ENCODE data around the gene PLCB2. TPM values are rescaled to one million over a fixed set of nuclear protein-coding genes. Genes with fewer than 3 reads are reported as not detected.

PLCB2 gene
- total RNA-seq, 2 experiments from 2014 or later, result 40.8 to 43.6 TPM

DNA sequence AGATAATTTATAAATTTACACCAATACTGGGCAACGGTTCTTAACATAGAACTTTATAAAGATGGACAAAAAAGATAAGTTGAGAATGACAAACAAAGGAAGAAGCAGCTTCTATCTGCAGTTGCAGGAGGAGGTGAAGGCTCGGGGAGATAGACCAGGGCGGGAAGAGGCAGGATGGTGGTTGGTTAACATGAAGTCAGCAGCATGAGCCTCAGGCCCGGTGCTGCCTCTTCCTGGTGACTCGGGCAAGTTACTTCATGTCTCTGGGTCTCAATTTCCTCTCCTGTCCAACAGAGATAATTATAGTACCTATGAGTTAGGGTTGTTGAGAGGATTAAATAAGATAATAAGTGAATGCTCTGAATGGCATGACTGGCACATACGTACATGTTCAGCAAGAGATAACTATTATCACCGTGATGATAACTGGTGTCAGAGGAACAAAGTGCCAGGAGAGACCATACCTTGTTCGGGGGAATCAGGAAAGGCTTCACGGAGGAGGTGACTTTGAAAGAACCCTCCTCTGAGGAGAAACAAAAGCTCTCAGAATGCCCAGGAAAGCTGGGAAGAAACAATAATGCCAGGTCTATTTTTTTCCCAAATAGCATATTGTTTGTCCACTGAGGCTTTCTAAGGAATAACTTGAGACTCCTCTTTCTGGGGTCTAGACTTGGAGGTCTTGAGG is 64.5 kb downstream of the PLCB2 start:
- Mint-ChIP-seq H3K27me3 (peaks cover 18% of the 10 kb centered on the region), H3K4me1 (peaks cover 5% of the 10 kb centered on the region), H3K36me3 (no peaks in the 10 kb centered on the region), H3K4me3 (no peak overlapping the region), H3K9me3 (no peaks in the 10 kb centered on the region), H3K27ac (no peak overlapping the region)
- DNase-seq, result no peak

DNA sequence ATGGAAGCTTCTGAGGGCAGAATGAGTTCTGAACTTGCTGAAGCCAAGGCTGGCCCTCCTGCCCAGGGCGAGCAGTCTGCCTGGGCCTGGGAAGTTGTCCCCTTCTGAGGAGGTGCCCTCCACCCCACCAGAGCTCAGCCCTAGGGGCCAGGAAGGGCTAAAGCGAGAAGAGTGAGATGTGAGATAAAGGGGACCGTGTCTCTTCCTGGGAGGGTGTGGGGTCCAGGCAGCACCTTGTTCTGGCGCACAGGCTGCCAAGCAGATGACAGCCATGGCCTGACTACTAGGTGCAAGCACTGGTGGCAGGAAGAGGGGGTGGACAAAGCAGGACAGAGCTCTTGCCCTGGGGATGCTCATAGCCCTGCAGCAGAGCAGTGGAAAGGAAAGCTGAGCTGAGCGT is 65.1 kb downstream of the PLCB2 start:
- Mint-ChIP-seq H3K27ac (no peak overlapping the region), H3K36me3 (no peaks in the 10 kb centered on the region), H3K4me3 (no peak overlapping the region), H3K27me3 (peaks cover 25% of the 10 kb centered on the region), H3K4me1 (peaks cover 5% of the 10 kb centered on the region), H3K9me3 (no peaks in the 10 kb centered on the region)
- no peak for DNase-seq

DNA sequence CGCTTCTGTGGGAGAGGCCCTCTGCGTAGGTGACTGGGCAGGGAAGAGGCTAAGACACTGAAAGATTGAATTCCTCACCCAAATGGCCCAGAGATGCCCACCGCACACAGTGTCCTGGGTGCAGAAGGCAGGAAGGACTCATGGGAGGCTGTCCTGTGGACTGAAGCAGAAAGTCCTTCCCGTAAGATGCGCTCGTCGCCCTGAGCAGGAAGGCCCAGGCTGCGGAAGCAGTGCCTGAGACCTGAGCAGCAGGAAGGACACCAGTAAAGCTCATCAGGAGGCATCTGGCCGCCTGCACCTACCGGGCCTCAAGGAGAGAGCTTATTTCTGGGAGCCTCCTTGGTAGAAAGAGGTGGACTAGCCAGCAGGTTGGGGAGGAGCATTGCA is 65.5 kb downstream of the PLCB2 start:
- Mint-ChIP-seq H3K4me3 (no peak overlapping the region), H3K36me3 (no peaks in the 10 kb centered on the region), H3K27me3 (peaks cover 27% of the 10 kb centered on the region), H3K9me3 (no peaks in the 10 kb centered on the region), H3K27ac (no peak overlapping the region), H3K4me1 (peaks cover 5% of the 10 kb centered on the region)
- no peak for DNase-seq

- H3K27ac Mint-ChIP-seq, result no peak overlapping the region
- H3K36me3 Mint-ChIP-seq, result no peaks in the 10 kb centered on the region
- no peak for DNase-seq
- H3K4me3 Mint-ChIP-seq, result no peak overlapping the region
- peaks cover 5% of the 10 kb centered on the region for H3K4me1 Mint-ChIP-seq
- no peaks in the 10 kb centered on the region for H3K9me3 Mint-ChIP-seq
- H3K27me3 Mint-ChIP-seq, result peaks cover 31% of the 10 kb centered on the region
Observed at GRCh38 chr15:40241269-40242212, 66.2 kb downstream of the PLCB2 start.

DNA sequence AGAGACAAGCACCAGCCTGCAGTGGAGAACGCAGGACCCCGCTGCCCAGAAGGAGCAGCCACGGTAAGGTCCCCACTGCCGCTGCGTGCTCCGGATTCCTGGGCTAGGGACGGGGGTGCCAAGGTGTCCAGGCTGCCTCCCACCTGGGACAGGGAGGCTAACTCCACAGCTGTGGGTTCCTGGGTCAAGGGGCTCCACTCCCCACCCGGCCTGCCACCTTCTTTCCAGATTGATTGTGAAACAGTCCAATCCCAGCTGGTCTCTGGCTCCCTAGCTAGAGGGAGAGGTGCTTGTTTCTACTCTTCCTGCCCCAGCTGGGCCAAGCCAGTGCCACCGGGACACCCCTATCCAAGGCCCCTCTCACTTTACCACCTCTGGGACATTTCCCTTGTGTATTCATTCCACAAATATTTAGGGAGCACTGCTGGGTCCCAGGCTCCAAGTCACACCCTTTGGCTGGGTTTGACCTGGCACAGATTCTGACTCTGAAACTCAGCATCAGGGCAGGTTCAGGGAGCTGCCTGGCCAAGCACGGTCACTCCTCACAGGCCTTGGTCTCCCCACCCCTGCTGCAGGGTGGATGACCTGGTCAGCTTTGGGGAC is 67.0 kb downstream of the PLCB2 start:
- H3K36me3 Mint-ChIP-seq, result no peaks in the 10 kb centered on the region

DNA sequence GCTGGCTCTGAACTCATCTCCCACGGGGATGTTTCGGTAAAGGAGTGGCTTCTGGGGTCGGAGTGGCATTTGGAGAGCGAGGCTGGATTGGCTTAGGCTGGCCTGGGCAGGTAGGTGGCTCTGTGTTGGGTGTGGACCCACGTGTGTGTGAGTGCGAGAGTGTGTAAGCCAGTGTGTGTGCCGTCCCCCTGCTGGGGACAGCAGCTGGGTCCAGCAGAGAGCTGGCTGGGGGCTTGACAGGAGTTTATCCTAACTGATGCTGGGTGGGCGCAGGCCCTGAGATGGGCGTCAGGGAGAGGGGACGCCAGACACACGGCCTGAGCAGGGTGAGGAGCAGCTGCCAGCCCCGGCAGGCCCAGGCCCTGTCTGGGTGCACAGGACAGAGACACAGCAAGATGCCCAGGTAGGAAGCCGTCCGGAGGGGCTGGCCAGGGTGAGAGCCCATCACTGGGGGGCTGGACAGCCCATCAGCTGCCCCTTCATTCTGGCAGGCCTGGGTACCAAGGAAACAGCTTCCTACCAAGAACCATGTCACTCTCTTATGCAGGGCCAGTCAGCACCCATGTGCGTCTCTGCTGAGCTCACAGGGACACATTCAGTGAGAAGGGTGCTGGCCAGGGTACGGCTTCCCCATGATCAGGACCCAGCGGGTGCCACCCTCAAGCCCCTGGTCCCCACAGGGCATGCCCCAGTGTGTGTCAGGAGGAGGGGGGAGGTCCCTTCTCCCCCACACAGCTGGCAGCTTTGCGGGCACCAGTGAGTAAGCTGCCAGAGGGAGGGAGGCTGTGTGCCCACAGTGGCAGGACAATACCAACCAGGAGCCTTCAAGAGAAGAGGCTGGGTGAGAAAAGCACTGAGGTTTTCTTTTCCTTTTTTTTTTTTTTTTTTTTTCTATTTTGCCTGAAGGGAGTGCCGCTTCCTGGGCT is 67.8 kb downstream of the PLCB2 start:
- no peak for DNase-seq
- H3K27ac Mint-ChIP-seq, result no peak overlapping the region
- no peaks in the 10 kb centered on the region for H3K9me3 Mint-ChIP-seq
- peaks cover 31% of the 10 kb centered on the region for H3K27me3 Mint-ChIP-seq
- no peak overlapping the region for H3K4me3 Mint-ChIP-seq
- H3K36me3 Mint-ChIP-seq, result no peaks in the 10 kb centered on the region
- peaks cover 5% of the 10 kb centered on the region for H3K4me1 Mint-ChIP-seq

More for the DNA sequence above, 67.0 kb downstream of the PLCB2 start:
- Mint-ChIP-seq H3K9me3 (no peaks in the 10 kb centered on the region), H3K27me3 (peaks cover 31% of the 10 kb centered on the region), H3K4me3 (no peak overlapping the region), H3K4me1 (peaks cover 5% of the 10 kb centered on the region), H3K27ac (no peak overlapping the region)
- DNase-seq, result no peak

DNA sequence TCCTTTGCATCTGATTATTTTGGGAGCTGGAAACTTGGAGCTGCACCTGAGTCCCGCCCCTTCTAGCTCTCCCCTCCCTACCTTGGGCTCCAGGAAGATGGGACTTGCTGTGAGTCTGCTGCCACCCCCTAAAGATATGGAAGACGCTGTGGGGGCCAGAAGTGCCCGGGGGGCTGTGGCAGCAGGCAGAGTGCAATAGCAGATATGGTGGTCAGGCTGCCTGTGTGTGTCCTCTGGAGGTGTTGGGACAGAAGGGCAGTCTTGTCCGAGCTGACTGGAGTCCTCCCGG is 68.4 kb downstream of the PLCB2 start:
- peaks cover 5% of the 10 kb centered on the region for H3K4me1 Mint-ChIP-seq
- H3K27ac Mint-ChIP-seq, result no peak overlapping the region
- H3K27me3 Mint-ChIP-seq, result peaks cover 31% of the 10 kb centered on the region
- DNase-seq, result no peak
- H3K4me3 Mint-ChIP-seq, result no peak overlapping the region
- H3K36me3 Mint-ChIP-seq, result no peaks in the 10 kb centered on the region
- no peaks in the 10 kb centered on the region for H3K9me3 Mint-ChIP-seq

GRCh38 chr15:40238532-40239403 is 69.0 kb downstream of the PLCB2 start, which contains the start of gene PAK6:
TSS of gene PAK6 (plus strand) at chr15:40239063. CDS start at chr15:40264786, 25,723 bp downstream.
- Mint-ChIP-seq H3K27ac (no peak within 1 kb of the TSS), H3K4me3 (no peak within 1 kb of the TSS), H3K4me1 (peaks cover 5% of the 10 kb centered on the region), H3K36me3 (no peaks in the 10 kb centered on the region), H3K9me3 (no peaks in the 10 kb centered on the region), H3K27me3 (peaks cover 31% of the 10 kb centered on the region)
- peak; percentile 54 for DNase-seq

Other genes starting within 250 kb of the PLCB2 start
- 1 to 10 TPM; 5.1 to 5.4 TPM for gene BMF, start 199.1 kb downstream of the PLCB2 start, total RNA-seq
- 10 to 100 TPM; 62.3 to 70.6 TPM for gene BUB1B, start 146.9 kb downstream of the PLCB2 start, total RNA-seq
- under 1 TPM; 0.18 to 0.35 TPM for gene PAK6, start 68.9 kb downstream of the PLCB2 start, total RNA-seq
- gene ANKRD63, start 24.9 kb downstream of the PLCB2 start, total RNA-seq, result not detected
- 10 to 100 TPM; 13.5 to 15.5 TPM for gene INAFM2, start 15.8 kb upstream of the PLCB2 start, total RNA-seq
- under 1 TPM; 0.24 to 0.62 TPM for gene CCDC9B, start 33.0 kb upstream of the PLCB2 start, total RNA-seq
- not detected for gene PHGR1, start 43.1 kb upstream of the PLCB2 start, total RNA-seq
- gene DISP2, start 50.3 kb upstream of the PLCB2 start, total RNA-seq, result under 1 TPM; 0.08 to 0.14 TPM
- 10 to 100 TPM; 54.3 to 56.3 TPM for gene KNSTRN, start 74.8 kb upstream of the PLCB2 start, total RNA-seq
- 10 to 100 TPM; 64.9 to 68.6 TPM for gene IVD, start 97.9 kb upstream of the PLCB2 start, total RNA-seq
- gene BAHD1, start 133.0 kb upstream of the PLCB2 start, total RNA-seq, result 10 to 100 TPM; 18.0 to 18.7 TPM
- 1 to 10 TPM; 5.7 to 7.1 TPM for gene CHST14, start 163.0 kb upstream of the PLCB2 start, total RNA-seq